Upper lobe of left lung (tissue), 4 donors: ENCODE results near the gene LAG3.

Experiments used
- CTCF ChIP-seq, 6 experiments: fragments of 450-650 bp in 4 of 6; fragments of 200-600 bp in 2 of 6; sonication (generic) in 2 of 6; IDR thresholded peaks; one replicate each; pipeline ENCODE4 v1.5.1; 2016 to 2019; ENCODE audit warnings: antibody characterized with exemption in 6 of 6
- POLR2A ChIP-seq, 4 donors: fragments of 450-650 bp; IDR thresholded peaks; one replicate each; pipeline ENCODE4 v1.5.1; 2016 to 2017; ENCODE audit warnings: antibody characterized with exemption in 4 of 4, mild to moderate bottlenecking in 2 of 4

GRCh38 chr12:6723607-6724408 is 48.5 kb upstream of the LAG3 start, which contains the start of gene COPS7A:
- TF ChIP-seq CTCF (IDR thresholded peaks at IDR 0.05): peak in 3 of 6 experiments; percentile 16 to 26 (median 17)
- TF ChIP-seq POLR2A (IDR thresholded peaks at IDR 0.05): peak in 1 of 4 donors; percentile 75
